Renal cortical epithelial cell (primary cell): ENCODE measurements around the gene MED25. TPM values are rescaled to one million over a fixed set of nuclear protein-coding genes. Genes with fewer than 3 reads are reported as not detected.

Experiments
- DNase-seq: peaks from one replicate; pipeline ENCODE4 v3.0.0-alpha.2; 2011; ENCODE audit warnings: low read depth
- total RNA-seq: library from RNA; depleted of rRNA; stranded (reverse); fragments of >200 nt; gene quantifications from 2 replicates; pipeline ENCODE4 v1.2.3, GENCODE V29; 2014

Gene MED25
- total RNA-seq, 1 donor from 2014 or later: 66.7 TPM

GRCh38 chr19:49843265-49843664 lies 25.2 kb downstream of the MED25 start:
- DNase-seq: no peak

GRCh38 chr19:49844138-49845095 lies 26.3 kb downstream of the MED25 start:
- DNase-seq: peak; percentile 65

DNA sequence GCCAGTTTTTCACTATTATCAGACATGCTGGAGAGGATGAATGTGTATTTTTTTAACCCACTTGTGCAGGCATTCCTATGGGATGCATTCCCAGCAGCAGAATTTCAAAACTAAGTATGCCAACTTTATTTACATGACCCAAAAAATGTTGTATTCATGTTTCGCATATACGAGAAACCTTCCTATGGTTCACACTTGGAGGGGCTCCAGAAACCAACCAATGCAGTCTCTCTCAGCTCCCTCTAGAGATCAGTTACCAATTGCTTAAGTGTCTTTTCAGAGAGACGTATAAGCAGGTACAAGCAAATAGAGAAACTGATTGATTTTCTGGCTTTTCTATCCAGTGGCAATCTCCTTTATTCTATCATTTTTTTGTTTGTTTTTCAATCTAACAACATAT lies 27.3 kb downstream of the MED25 start:
- DNase-seq: no peak

GRCh38 chr19:49846408-49846807 lies 28.3 kb downstream of the MED25 start:
- DNase-seq: no peak

DNA sequence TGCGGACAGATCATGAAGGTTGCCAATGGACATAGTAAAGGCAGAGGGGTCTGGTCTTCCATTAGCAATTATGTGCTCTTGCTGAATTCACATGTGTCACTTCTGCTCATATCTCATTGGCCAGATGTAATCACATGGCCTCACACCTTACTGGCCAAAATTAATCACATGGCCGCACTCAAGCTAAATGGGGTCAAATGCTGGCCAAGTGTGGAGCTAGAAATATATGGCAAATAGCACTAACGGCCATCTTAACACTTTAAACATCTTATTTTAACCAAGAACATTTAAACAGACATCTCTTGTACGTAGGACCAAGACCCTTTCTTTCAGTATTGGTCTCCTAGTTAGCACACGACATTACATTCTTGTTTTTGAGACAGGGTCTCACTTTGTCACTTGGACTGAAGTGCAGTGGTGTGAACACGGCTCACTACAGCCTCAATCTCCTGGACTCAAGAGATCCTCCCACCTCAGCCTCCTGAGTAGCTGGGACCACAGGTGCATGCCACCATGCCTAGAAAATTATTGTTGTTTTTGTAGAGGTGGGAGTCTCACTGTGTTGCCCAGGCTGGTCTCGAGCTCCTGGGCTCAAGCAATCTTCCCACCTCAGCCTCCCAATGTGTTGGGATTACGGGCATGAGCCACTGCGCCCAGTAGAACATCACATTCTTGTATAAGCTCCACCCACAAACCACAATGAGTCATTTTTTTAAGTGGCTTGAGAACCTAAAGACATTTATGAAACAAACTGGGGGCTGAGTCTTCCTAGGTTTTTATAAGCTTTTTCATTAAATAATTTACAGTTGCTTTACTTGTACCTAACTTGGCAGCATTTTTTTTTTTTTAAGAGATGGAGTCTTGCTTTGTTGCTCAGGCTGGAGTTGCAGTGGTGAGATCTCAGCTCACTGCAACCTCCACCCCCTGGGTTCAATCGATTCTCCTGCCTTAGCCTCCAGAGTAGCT lies 29.9 kb downstream of the MED25 start:
- DNase-seq: peak; percentile 94

GRCh38 chr19:49848938-49849337 lies 30.8 kb downstream of the MED25 start:
- peak; percentile 16 for DNase-seq

- DNase-seq: no peak
Observed at GRCh38 chr19:49849433-49850220, 31.5 kb downstream of the MED25 start.

DNA sequence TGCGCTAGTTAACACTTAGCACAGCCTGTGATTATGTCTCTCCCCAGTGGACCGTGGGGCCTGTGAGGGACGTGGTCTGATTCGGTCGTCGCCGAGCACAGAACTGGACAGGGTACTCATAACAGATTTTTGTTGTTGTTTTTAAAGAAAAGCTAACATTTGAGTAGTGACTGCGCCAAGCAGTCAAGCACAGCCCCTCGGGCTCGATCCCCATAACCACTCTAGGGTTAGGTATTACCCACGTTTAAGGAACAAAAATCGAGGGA lies 32.1 kb downstream of the MED25 start:
- no peak for DNase-seq

DNA sequence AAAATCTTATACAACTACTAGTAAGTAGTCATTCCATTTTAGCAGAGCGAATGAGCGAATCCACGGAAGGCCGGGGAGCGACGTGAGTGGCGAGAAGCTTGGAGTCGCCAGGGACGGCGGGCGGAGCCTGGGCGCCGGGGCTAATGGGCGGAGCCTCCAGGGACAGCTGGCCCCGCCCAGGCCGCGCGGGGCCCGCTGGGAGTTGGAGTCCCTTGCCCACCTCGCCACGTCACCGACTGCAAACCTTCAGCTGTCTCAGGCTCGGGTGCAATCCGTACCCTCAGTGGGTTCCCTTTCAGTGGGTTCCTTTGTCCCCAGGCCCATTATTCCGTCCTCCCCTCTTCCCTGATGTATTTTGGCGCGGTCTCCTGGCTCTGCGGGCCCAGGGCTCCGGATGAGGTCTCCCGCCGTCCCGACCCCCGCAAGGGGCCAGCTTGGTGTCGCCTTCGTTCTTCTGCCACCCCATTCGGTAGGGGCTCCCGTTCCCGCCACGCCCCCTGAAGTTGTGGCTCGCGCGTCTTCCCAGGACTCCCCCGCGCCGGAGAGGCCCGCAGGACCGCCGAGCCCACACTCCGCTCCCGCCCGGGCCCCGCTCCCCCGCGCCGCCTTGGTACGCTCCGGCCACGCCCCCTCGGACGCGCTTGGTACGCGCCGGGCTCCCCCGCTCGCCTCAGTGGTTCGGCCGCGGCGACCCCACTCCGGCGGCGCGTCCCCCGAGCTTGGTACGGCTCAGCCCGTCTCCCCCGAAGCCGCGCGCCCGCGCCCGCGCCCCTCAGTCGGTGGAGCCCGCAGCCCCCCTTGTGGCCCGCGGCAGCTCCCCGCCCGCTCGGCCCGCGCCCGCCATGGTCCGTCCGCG lies 32.6 kb downstream of the MED25 start, which contains the start of gene PTOV1:
PTOV1 (plus strand) TSS at position 673 of the 856 bp plus-strand sequence.
- peak; percentile 78 for DNase-seq

DNA sequence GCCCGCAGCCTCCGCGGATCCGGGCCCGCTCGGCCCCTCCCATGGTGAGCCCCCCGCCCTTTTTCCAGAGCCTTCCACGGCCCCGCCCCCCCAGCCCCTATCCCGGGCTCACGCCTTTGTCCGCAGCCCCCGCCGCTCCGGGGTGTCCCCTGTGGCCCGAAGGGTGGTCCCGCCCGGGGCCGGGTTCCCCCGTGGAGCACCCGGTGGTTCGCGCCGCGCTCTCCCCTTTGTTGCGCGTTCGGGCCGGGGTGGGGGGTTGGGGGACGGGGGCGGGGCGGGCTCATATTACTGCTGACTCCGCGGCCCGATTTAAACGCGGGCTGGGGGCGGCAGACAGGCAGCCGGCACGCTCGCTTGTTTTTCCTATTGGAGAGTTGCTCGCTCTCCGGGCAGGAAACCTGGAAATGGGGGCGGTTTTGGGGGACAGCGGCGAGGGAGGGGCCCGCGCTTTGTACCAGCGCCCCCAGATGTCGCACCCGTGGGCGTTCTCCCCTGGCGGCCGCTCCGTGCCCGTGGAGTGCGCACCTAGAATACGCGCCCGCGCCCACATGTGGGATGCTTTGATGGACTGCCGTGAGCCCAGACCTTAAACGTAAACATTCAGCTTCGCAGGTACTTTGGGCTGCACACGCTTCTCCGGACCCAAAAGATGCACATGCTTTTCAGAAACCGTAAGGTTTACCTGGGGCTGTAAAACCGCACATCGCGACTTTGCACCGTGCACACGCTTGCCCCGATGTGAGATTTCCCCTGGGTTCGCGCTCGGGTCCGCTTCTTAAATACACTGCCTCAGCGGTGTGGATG lies 33.6 kb downstream of the MED25 start:
- DNase-seq: no peak

DNA sequence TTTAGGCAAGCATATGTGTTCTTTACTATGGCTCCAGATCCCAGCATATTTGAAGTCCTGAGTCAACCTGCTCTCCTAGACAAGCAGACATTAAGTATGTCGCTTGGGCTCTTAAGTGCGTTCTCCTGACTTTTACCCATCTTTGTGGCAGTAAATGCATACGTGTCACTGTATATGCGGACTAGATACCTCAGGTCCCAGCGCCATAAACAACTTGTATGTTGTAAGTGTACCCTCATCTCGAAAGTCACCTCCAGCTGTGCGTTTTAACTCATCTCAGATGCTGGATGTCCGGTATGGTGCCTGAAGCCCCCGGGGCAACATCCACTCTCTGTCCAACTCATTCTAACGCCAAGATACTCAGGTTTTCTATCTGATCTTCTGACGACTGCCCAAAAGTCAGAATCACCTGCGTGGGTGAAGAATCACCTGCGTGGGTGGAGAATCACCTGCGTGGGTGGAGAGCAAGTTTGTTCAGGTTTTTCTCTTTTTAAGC lies 34.6 kb downstream of the MED25 start:
- DNase-seq: no peak

DNA sequence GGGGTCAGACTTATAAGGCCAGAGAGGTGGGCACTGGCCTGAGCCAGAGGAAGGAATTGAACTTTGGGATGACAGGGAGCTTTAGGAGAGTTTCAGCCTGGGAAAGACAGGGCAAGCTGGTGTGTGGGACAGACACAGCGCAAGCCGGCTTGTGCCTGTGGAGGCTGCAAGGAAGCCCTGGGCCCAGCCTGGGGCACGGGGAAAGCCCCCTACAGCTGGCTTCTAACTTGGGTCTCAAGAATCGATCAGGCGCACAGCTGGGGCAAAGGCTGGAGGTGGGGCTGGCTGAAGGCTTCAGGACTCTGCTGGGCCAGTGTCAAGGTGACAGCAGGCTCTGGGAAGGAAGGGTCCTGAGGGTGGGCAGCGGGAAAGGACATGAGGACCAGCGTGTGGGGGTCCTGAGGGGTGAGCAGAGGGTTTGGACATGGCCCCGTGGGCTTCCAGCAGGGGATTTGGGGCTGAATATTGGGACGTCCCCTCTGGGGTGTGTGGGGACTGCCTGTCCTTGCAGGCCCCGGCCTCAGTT lies 35.8 kb downstream of the MED25 start:
- DNase-seq: no peak

DNA sequence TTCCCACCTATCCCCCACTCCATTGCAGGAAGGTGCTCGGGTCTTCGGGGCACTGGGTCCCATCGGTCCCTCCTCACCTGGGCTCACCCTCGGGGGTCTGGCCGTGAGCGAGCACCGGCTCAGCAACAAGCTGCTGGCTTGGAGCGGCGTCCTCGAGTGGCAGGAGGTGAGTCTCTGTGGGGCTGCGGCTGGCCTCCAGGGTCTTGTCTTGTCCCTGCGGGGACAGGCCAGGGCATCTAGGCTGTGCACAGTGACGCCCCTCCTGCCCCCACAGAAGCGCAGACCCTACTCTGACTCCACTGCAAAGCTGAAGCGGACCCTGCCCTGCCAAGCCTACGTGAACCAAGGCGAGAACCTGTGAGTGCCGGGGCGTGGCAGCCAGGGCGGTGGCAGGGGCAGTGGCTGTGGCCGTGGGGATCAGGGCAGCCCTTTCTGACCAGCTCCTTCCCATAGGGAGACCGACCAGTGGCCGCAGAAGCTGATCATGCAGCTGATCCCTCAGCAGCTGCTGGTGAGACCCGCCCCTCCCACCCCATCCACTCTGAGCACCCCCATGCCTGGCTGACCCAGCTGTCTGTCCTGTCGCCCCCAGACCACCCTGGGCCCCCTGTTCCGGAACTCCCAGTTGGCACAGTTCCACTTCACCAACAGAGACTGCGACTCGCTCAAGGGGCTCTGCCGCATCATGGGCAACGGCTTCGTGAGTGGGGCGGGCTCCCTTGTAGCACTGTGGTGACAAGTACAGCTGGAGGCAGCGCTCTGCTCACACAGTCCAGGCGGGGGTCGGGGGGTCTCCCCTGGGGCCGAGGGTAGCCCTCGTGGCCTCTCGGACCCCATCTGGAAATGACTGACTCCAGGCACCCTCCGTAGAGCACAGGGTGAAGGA lies 36.5 kb downstream of the MED25 start:
- DNase-seq: no peak

GRCh38 chr19:49855277-49855675 lies 37.2 kb downstream of the MED25 start:
- DNase-seq: no peak

DNA sequence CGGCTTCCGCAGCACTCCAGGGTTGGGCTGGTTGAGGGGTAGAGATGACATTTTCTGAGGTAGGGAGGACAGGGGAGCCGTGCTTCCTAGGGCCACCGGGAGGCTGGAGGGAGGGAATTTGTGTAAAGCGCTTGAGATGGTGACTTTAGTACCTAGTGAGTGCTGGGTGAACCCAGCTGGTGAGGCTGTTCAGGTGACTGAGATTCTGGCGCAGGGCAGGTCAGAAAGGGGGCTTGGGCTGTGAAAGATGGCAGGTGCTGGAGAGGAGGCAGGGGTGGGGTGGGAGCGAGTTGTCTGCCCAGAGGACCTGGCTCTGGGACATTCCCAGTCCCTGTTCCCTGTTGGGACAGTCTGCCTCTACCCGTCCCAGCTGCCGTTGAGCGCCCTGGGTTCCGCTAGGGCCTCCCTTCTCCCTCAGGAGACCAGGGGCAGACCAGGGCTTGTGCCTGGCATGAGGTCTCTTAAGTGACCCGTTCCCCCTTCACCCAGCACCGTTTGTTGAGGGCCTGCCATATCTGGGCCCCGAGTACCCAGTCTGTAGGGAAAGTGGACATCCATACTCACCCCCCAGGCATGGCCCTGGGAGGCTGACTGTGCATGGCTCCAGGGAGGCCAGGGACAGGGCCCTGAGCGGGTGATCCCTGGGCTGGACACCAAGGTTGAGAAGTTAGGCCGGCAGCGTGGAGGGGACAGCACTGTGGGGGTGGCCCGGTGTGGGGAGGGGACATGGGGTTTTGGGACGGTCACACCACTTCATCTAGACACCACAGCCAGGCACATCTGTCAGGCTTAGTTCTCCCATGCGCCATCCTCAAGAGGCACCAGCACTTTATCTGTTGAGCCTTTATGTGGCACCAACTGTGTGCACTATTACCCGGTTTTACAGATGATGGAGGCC lies 37.8 kb downstream of the MED25 start:
- DNase-seq: no peak

DNA sequence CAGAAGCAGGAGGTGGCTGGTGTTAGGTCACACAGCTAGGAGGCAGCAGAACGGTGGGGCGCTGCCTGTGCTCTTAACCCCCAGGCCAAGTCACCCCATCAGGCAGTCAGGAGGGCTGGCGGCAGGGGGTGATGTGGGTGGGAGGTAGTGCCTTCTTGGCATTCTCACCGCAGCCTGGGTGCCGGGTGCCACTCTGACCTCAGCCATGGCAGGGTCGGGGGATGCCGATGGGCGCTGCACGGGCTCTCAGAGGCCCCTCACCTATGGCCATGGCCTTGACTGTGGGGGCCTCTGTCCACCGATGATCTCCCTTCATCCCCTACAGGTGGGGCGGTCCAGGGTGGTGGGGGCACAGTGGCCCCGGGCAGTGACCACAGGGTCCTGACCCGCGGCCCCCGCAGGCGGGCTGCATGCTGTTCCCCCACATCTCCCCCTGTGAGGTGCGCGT lies 38.5 kb downstream of the MED25 start:
- DNase-seq: no peak

DNA sequence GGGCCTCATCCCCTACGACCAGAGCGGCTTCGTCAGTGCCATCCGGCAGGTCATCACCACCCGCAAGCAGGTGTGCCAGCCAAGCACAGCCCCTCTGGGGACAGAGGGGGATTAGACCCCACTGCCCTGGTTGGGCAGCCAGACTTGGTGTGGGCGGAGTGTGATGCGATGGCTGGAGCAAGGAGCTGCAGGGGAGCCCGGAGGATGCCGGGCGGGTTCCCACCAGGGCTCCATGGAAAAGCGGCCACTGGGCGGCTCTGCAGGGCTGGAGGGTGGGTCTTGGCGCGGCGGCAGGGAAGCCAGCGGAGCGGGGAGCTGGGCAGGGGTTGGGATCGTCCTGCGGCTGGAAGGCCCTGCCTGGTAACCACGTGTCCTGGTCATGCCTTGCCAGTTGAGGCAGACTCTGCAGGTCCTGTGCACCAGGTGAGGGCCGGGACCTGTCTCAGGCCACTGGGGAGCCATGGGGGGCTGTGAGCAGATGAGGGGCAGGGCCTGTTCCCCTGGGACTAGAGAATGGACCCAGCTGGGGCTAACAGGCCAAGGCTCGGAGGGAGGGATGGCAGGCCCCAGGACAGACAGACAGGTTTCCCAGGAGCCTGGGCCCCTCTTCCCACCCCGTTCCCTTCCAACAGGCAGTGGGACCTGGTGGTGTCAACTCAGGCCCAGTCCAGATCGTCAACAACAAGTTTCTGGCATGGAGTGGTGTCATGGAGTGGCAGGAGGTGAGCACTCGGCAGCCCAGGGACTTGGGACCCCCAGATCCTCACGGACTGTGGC lies 39.2 kb downstream of the MED25 start:
- no peak for DNase-seq
